Measurements from ENCODE around the gene BPTF.
"Not testable (repeated sequence)": the region's sequence is repeated elsewhere in the genome, so short reads cannot be mapped to it uniquely, and the experiment has no call there.

BPTF gene

DNA sequence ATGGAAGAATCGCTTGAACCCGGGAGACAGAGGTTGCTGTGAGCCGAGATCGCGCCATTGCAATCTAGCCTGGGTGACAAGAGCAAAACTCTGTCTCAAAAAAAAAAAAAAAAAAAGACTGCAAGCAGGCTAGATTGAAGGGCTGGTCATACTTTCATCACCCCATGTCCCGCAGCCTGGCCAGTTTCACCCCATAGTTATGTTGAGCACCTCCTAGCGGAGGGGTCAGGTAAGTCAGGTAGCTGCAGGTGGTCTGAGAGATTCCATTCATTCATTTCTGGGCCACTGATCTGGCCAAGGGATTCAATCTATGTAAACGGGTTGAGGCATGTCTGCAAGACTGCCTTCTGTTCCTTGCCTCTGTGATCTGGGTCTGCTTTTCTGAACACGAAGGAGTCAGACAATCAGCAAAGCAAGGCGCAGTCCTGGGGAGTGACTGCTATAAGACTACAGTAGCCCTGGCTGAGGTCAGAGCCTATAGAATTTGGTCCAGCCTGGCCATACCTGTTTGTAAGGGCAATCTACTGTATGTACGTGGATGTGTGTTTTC is 23.6 kb upstream of the BPTF start:
- peak; percentile 42 for DNase-seq (ENCODE audit: low read depth)
- TF ChIP-seq, protein P1, sequence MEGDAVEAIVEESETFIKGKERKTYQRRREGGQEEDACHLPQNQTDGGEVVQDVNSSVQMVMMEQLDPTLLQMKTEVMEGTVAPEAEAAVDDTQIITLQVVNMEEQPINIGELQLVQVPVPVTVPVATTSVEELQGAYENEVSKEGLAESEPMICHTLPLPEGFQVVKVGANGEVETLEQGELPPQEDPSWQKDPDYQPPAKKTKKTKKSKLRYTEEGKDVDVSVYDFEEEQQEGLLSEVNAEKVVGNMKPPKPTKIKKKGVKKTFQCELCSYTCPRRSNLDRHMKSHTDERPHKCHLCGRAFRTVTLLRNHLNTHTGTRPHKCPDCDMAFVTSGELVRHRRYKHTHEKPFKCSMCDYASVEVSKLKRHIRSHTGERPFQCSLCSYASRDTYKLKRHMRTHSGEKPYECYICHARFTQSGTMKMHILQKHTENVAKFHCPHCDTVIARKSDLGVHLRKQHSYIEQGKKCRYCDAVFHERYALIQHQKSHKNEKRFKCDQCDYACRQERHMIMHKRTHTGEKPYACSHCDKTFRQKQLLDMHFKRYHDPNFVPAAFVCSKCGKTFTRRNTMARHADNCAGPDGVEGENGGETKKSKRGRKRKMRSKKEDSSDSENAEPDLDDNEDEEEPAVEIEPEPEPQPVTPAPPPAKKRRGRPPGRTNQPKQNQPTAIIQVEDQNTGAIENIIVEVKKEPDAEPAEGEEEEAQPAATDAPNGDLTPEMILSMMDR (IDR thresholded peaks at IDR 0.05; ENCODE audit: insufficient read depth, low read depth, low read length, missing control alignments): peak; percentile 24
- no peak overlapping the region for H3K4me3 ChIP-seq (ENCODE audit: low read length)

DNA sequence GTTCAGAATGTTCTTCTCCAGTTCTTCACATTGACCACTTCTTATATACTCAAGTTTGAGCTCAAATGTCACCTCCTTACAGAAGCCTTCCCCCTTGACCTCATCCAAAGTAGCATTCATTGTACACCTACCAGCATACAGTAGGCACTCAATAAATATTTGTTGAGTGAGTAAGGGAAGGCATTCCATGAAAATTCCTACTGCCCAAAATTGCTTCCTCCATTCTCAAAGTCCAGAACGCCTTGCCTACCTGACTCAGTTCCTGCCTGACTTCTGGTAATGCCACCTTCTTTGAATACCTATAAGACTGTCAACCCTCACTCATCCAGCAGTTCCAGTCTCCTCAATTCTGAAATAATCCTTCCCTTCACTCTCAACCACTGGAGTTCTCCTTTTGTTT is 14.8 kb upstream of the BPTF start:
- no peak overlapping the region for H3K4me3 ChIP-seq (ENCODE audit: low read length)
- DNase-seq (ENCODE audit: low read depth): peak; percentile 14
- TF ChIP-seq, protein P1 (IDR thresholded peaks at IDR 0.05; ENCODE audit: insufficient read depth, low read depth, low read length, missing control alignments): no peak

DNA sequence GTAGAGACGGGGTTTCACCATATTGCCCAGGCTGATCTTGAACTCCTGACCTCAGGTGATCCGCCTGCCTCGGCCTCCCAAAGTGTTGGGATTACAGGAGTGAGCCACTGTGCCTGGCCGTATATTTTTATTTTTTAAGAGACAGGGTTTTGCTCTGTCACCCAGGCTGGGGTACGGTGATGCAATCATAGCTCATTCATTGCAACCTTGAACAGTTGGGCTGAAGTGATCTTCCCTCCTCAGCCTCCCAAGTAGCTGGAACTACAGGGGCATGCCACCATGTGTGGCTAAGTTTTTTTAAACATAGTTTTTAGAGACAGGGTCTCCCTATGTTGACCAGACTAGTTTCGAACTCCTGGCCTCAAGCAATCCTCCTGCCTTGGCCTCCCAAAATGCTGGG is 12.9 kb upstream of the BPTF start:
- not testable (repeated sequence) for DNase-seq (ENCODE audit: low read depth); H3K4me3 ChIP-seq (ENCODE audit: low read length)

DNA sequence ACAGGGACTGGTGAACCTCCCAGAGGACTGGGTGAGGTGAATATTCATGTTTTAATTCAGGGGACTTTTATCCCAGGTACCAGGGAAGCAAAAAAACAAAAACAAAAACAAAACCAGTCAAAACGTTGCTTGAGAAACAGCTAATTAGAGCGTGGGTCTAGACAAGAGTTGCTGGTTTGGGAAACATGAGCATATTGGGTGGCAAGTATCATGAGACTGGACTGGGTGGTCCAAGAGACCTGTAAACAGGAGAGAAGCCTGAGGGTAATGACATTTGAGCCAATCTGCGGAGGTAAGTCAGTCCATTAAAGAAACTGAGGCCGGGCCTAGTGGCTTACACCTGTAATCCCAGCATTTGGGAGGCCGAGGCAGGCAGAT is 11.5 kb upstream of the BPTF start:
- DNase-seq (ENCODE audit: low read depth): no peak

GRCh38 chr17:67818110-67819002 is 6.9 kb upstream of the BPTF start:
- DNase-seq (ENCODE audit: low read depth): no peak
- no peak overlapping the region for H3K4me3 ChIP-seq (ENCODE audit: low read length)
- TF ChIP-seq, protein P1 (IDR thresholded peaks at IDR 0.05; ENCODE audit: insufficient read depth, low read depth, low read length, missing control alignments): no peak

More for the DNA sequence above, 11.5 kb upstream of the BPTF start:
- TF ChIP-seq, protein P1 (IDR thresholded peaks at IDR 0.05; ENCODE audit: insufficient read depth, low read depth, low read length, missing control alignments): no peak
- H3K4me3 ChIP-seq (ENCODE audit: low read length): no peak overlapping the region

- H3K4me3 ChIP-seq (ENCODE audit: low read length): no peak overlapping the region
- no peak for DNase-seq (ENCODE audit: low read depth)
- TF ChIP-seq, protein P1 (IDR thresholded peaks at IDR 0.05; ENCODE audit: insufficient read depth, low read depth, low read length, missing control alignments): no peak
These were observed 5.6 kb upstream of the BPTF start for GRCh38 chr17:67819722-67820121.

- TF ChIP-seq, protein P1 (IDR thresholded peaks at IDR 0.05; ENCODE audit: insufficient read depth, low read depth, low read length, missing control alignments): no peak
- no peak overlapping the region for H3K4me3 ChIP-seq (ENCODE audit: low read length)
- DNase-seq (ENCODE audit: low read depth): no peak
These were observed 3.4 kb upstream of the BPTF start for GRCh38 chr17:67821871-67822367.

DNA sequence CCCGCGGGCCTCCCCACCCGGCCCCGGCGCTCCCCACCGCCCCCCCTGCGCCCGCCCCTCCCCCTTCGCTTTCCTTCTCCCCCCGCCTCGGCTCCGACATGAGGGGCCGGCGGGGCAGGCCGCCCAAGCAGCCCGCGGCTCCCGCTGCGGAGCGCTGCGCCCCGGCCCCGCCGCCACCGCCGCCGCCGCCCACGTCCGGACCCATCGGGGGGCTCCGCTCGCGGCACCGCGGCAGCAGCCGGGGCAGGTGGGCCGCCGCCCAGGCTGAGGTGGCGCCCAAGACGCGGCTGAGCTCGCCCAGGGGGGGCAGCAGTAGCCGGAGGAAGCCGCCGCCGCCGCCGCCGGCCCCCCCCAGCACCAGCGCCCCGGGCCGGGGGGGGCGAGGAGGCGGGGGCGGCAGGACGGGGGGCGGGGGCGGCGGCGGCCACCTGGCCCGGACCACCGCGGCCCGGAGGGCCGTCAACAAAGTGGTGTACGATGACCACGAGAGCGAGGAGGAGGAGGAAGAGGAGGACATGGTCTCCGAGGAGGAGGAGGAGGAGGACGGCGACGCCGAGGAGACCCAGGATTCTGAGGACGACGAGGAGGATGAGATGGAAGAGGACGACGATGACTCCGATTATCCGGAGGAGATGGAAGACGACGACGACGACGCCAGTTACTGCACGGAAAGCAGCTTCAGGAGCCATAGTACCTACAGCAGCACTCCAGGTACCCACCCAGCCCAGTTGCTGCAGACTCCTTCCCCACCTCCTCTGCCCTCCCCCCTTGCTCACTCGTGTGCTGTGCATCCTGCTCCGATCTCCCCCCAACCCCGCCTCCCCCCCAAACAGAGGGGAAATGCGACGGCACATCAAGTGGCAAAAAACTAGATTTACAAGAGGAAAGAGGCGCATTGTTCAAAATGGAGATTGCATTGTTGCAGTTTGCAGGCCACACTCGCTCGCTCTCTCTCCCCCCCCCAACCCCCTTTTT is 611 bp downstream of the BPTF start:
- H3K4me3 ChIP-seq (ENCODE audit: low read length): peak overlapping the region; percentile 71

More for the DNA sequence above, 611 bp downstream of the BPTF start:
- peak; percentile 30 for DNase-seq (ENCODE audit: low read depth)

Measured in epithelial cell of esophagus (primary cell).